ENCODE data around the gene SYTL2.

- TF ChIP-seq POLR2AphosphoS5 (IDR thresholded peaks at IDR 0.05) (no peak), CTCF (IDR thresholded peaks at IDR 0.05) (no peak)
These were observed 42.3 kb downstream of the SYTL2 start for GRCh38 chr11:85768473-85769146.
